HG03064 (cell line): Measurements from ENCODE around the gene ORC1.

Experiments used
- ATAC-seq: cut with Tn5 transposase; IDR thresholded peaks from one replicate; pipeline ENCODE4 v1.9.1; 2021; ENCODE audit warnings: low read depth; ENCODE audit not compliant: unreplicated experiment

Gene ORC1

DNA sequence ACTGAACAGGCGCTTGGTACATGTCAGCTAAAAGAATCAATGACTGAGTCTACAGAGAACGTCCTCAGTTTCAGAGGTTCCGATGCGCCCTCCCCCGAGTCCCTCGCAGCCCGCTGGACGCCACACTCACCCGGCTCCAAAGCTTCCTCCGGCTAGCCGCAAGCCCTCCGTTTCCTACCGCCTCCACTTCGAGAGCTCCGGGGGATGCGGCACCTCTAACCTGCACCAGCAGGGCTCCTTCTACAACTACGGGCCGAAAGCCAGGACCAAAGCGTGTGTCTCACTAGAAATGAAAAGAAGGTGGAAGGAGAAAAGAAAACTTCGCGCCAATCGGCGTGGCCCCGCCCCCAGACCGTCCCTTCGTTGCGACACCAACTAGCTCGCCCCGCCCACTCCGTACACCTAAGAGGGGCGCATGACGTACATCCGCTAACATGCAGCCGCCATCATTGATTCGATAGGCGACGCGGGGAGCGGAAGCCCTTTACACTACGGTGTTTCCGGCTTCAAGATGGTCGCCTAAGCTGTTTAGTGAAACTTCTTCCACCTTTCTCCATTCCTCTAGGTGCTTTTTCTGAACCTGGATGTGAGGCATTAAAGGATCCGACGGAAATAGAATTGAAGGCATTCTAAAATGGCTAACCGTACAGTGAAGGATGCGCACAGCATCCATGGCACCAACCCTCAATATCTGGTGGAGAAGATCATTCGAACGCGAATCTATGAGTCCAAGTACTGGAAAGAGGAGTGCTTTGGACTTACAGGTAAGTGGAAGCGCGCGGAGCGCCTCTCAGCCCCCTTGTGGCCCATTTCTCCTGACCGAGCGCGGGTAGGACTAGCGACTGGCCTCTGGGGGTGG lies at the start of gene ORC1, which contains the start of gene PRPF38A:
TSS of gene ORC1 (minus strand) at position 308 of the 859 bp plus-strand sequence. CDS start 2,200 bp downstream, outside the sequence.
TSS of gene PRPF38A (plus strand) at position 487 of the 859 bp plus-strand sequence. CDS start at position 635, 148 bp downstream.
- ATAC-seq: peak; percentile 88

DNA sequence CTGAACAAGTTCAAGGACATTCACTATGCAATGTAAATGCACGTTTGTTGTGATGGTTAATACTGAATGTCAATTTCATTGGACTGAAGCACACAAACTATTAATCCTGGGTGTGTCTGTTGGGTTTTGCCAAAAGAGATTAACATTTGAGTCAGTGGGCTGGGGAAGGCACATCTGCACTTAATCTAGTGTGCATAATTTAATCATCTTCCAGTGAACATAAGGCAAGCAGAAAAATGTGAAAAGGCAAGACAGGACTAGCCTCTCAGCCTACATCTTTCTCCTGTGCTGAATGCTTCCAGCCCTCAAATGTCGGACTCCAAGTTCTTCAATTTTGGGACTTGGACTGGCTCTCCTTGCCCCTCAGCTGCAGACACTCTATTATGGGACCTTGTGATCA lies 40.2 kb upstream of the ORC1 start:
- no peak for ATAC-seq

DNA sequence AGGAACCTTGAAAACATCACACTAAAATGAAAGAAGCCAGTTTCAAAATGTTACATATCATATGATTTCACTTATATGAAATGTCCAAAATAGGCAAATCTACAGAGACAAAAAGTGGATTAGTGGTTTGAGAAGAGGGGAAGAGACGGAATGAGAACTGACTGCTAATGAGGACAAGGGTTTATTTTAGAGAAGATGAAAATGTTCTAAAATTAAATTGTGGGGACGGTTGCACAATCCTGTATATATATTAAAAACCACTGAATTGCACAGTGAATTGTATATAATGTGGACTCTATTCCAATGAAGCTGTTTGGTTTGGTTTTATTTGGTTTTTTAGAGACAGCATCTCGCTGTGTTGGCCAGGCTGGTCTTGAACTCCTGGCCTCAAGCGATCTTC lies 35.8 kb upstream of the ORC1 start:
- no peak for ATAC-seq

DNA sequence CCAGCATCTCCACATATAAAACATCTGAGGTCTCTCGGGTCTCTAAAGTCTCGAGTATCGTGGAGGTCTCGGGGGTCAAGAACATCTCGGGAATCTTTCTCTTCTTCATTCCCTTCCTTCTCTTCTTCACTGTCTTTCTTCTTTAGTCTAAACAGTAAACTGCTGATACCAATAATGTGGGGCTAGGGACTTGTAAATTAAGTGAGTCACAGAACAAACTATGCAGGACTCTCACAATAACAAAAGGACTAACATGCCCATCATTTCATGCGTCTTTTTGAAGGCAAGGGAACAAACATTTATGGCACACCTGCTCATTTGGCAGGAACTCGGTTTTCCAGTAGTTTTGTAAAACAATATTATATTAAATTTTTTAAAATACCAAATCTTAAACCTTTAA lies 32.6 kb upstream of the ORC1 start:
- no peak for ATAC-seq

DNA sequence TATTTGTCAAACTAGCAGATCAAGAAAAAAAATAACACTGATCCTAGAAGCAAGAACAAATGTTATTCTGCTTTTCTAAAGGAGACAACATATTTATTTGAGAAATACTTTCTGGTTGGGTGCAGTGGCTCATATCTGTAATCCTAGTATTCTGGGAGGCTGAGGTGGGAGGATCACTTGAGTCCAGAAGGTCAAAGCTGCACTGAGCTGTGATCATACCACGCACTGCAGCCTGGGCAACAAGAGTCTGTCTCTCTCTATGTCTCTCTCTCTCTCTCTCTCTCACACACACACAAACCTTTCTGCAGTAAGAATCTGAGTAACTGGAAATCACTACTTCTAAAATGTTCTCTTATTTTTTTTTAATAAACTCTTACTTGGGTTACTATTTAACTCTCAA lies 31.4 kb upstream of the ORC1 start:
- ATAC-seq: no peak

DNA sequence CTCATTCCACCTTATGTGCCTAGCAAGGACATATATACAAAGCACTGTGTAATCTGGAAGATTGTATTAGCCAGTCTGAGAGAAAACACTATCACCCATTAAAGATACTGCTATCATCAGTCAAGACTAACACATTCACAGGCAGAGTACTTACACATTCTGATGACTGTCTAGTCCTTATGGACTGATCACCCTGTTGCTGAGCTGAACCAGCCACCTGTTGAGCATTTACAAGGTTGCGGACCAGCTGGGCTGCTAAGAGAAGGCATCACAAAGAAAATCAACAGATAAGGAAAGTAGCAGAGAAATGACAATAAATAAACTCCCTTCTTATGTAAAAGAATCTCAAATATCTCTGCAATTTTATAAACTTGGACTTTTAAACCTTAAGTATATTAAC lies 31.0 kb upstream of the ORC1 start:
- ATAC-seq: no peak

DNA sequence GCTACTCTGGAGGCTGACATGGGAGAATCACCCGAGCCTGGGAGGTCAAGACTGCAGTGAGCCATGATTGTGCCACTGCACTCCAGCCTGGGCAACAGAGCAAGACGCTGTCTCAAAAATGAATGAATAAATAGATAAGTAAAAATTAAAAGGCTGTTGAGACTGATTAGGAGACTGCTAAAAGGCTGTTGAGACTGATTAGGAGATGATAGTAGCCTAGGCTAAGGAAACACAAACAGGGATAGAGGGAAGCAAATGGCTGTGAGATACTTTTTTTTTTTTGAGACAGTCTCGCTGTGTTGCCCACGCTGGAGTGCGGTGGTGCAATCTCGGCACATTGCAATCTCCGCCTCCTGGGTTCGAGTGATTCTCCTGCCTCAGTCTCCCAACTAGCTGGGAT lies 28.6 kb upstream of the ORC1 start:
- no peak for ATAC-seq

DNA sequence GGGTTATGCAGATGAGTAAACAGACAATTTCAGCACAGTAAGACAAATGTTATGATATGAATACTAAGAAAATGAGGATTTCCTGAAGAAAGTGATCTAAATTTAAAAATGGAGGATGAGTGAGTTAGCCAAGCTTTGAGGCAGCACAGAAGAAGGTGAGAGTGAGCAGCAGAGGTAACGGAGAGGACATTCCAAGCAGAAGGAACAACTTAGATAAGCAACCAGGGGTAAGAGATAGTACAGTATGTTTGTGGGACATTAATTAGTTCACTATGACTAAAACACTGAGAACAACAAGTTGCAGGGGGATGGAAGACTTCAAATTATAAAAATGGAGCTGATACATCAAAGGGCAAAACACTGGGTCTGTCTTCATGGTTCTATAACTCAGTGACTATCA lies 22.9 kb upstream of the ORC1 start:
- no peak for ATAC-seq

DNA sequence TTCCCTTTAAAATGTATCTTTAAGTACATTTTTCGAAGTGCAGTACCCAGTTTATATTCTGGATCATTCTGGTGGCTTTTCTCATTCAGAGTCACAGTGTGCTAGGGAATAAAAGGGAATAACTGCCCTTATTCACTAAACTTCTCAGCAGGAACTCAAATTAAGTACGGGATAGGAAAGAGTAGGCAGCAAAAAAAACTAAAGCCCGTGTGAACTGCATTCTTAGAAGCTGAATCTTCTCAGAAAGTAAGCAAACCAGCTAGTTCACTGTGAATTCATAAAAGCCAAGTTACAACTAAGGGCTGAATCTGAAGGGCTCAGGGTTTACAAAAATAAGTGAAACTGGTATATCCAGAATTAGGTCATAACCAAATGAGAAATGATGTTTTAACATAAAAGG lies 22.1 kb upstream of the ORC1 start:
- ATAC-seq: no peak

DNA sequence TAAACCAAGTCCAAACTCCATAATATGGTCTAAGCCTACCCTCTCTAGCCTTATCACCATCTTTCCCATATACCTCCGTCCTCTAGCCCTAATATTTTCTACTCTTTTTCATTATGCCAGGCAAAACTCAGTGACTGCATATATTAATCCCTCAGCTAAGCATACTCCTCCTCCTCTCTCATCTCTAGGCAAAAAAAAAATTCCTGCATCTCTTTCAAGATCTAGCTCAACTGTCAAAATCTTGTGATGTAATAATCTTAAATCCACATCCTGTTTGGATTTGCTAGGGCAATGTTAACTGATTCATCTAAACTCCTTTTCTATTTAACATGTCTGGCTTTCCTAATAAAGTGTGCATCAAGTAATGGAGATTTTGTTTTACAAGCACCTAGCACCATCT lies 20.6 kb upstream of the ORC1 start:
- ATAC-seq: no peak

DNA sequence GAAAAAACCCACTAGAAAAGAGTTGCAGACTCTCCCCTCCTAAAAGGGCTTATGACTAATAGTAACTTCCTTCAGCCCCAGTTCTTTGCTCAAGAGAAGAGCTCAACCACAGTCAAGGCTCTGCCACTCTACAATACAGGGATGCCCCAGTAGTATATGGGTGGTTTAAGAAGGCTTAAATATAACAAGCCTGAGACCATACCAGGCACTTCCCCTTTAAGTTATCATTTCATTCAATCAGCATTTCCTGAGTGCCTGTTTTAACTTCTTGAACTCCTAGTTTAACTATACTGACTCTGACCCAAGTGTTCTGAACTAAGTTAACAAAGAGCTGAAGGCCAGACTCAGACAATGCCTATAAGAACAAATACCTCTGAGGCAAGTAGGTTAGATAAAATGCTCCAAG lies 20.0 kb upstream of the ORC1 start:
- no peak for ATAC-seq

DNA sequence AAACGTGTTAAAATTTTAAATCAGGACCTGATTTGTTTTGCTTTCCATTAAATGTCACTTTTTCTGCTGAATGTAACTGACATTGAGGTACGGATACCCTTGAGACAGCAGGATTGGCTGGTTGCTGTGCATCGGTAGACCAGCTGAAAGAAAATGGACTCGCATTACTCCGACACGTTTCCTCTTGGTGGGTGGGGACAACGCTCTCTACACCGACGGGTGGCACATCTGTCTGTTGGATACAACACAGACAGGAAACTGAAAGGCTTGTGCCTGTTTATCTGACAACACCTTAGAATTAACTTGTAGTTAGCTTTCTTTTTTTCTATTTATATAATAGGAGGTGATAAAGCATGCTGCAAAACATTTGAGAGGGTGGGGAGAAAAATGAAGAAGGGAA lies 19.5 kb upstream of the ORC1 start:
- no peak for ATAC-seq

DNA sequence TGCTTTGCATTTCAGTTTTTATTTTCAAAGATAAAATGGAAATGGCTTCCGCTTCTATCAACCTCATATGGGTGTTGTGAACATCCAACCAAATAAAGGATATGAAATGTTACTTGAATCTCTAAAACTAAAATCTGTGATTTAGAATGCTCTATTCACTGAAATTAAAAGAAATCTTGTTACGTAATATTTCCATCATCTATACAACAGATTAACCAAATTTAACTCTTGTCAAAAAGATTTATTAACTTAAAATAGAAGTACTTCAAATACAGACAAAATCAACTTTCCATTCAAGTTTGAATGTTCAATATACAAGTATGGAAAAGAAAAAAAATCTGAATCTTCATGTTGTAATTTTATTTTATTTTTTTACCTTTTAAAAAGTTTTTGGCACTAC lies 18.8 kb upstream of the ORC1 start:
- no peak for ATAC-seq

DNA sequence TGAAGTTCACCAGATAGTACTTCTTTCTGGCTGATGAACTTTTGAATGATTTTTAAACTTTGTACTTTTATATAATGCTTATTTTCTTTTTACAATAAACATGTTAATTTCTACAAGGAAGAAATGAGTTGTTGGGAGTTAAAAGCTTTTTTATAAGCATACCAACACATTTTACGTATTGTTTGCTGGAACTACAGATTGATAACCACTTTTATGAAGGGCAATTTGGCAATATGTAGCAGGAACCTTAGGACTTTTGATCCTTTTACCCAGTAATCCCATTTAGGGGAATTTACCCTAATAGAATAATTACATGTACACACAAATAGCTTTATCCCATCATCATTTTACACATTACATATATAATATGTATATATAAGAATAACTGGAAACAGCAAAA lies 16.5 kb upstream of the ORC1 start:
- no peak for ATAC-seq

DNA sequence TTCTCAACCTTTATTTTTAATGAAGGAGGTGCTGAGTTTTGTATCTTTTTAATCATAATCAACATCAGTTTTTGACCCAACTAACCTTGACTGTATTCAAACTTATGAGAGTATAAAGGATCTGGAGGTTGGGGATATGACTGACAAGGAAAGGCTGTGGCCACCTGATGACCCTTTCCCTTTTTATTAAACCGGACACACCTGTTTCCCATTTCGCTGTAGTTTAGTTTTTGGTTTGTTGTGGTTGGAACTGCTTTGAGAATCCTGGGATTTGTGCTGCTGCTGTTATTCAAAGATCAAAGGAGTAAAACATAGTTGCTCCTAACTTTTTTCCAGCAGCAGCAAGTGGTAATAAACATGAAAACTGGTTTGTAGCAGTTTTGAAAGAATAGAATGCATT lies 12.6 kb upstream of the ORC1 start:
- no peak for ATAC-seq

DNA sequence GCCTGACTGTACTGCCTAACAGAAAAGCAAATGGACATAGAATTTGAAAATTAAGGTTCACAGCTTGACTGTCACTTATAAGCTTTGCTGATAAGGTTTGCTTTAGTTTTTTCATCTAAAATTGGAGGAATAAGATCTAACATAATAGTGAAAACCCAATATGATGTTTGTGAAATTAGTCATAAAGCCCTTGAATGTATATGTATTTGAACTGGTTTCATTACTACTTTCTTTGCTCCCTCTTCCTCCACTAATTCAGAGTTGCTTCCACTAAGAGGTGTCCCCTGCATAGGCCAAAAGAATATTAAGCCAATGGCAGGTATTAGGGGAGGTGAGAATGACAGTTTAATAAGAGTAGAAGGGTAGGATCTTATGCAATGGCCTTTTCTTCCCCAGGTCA lies 10.7 kb upstream of the ORC1 start:
- ATAC-seq: no peak

DNA sequence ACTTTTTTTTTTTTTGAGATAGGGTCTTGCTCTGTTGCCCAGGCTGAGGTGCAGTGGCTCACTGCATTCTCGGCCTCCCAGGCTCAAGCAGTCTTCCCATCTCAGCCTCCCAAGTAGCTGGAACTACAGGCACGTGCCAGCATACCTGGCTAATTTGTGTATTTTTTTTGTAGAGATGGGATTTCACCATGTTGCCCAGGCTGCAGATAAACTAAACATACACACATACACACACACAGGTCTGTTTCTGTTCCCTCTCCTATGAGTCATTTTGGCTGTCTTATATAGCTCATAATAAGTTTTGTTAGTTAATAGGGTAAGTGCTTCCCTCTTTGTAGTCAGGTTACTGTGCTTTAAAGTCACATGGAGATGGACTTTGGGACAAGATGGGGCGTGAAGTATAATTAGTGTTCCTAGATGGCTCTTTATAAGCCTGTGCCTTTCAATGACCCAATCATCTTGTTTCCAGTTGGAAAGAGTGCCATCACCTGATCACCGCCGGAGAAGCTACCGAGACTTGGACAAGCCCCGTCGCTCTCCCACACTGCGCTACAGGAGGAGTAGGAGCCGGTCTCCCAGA lies 9.3 kb upstream of the ORC1 start:
- no peak for ATAC-seq

DNA sequence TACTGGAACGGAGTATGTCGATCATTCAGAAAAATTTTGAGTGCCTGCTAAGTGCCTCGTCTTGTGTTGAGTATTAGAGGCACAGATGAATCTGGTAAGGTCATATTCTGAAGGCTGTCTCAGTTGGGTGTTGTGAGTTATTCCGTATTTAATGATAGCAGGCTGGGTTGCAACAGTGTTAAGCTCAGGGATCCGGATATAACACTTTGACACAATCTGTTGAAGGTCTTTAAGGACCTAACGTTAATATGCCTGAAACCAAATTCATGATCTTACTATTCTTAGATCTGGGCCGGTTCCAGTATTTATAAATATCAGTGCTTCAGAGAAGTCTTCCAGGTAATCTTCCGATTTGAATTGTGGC lies 734 bp upstream of the ORC1 start:
- ATAC-seq: no peak

DNA sequence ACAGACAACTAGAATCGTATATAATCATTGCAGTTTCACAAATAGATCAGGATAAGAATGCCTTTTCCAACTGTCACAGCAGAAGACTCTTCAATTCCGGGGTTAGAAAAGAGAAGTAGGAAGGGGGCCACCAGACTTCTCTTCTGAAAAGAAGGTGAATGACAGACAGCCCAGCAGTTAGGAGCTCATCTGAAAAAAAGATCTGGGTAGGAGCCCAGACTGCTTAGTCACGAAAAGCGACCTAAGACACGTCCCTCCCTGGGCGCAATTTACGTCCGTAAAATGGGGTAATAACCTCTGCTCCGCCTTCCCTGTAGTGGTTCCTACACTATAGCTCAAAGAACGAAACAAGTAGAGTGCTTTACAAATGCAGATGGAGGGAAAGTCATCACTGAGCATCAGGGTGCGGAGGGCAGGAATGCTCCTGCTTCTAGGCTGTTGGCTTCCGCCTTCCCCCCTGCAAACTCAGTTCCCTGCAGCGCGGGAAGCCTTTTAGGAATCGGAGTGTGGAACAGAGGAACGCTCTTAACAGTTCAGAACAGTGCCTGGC lies 582 bp downstream of the ORC1 start:
- ATAC-seq: peak; percentile 19

DNA sequence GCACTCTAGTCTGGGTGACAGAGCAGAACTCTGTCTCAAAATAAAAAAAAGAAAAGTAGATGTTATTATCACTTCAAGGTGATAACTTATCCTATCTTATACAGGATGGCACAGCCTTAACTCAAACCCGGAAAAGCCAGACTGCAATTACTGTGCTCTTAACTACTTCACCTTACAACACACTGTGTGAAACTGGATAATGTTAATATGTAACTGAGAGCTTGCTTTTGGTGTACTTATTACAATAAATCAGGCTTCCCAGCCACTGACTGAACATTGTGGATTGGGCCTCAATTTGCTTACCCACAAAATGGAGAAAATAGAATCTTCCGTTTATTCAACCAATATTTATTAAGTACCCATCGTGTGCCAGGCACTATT lies 1.4 kb downstream of the ORC1 start:
- no peak for ATAC-seq

DNA sequence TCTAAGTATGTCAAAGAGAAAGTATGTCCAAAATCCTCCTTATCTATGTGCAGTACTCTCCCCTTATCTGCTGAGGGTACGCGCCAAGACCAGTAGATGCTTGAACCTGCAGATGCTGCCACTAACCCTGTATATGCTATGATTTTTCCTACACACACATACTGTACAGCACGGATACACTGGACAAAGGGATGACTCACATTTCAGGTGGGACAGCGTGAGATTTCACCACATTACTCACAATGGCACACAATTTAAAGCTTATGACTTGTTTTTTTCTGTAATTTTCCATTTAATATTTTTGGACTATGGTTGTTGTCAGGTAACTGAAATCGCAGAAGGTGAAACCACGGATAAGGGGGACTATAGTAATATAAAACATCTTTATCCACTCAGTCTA lies 4.1 kb downstream of the ORC1 start:
- ATAC-seq: no peak

DNA sequence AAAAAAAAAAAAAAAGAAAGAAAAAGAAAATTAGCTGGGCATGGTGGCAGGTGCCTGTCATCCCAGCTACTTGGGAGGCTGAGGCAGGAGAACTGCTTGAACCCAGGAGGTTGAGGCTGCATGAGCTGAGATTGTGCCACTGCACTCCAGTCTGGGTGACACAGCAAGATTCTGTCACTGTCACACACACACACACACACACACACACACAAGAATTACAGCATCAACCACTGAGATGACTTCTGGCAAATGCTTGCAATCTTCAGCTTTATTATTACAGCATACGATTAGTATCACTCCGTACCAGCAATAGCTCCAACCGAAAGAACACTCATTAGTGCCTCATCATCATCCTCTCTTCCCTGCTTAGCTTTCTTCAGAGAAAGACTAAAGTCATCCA lies 4.6 kb downstream of the ORC1 start:
- no peak for ATAC-seq
